ENCODE data around the gene NIPAL3.

NIPAL3 gene

GRCh38 chr1:24374891-24375786, 40.5 kb upstream of the NIPAL3 start:
- peak; percentile 68 for ATAC-seq

GRCh38 chr1:24379733-24380315, 35.8 kb upstream of the NIPAL3 start:
- TF ChIP-seq ZNF565 (CRISPR knock-in tag; conservative IDR thresholded peaks at IDR 0.05; ENCODE audit: low read depth): no peak
- TF ChIP-seq BACH2 (CRISPR knock-in tag; IDR thresholded peaks at IDR 0.05; ENCODE audit: borderline replicate concordance): no peak
- TF ChIP-seq, protein P1, sequence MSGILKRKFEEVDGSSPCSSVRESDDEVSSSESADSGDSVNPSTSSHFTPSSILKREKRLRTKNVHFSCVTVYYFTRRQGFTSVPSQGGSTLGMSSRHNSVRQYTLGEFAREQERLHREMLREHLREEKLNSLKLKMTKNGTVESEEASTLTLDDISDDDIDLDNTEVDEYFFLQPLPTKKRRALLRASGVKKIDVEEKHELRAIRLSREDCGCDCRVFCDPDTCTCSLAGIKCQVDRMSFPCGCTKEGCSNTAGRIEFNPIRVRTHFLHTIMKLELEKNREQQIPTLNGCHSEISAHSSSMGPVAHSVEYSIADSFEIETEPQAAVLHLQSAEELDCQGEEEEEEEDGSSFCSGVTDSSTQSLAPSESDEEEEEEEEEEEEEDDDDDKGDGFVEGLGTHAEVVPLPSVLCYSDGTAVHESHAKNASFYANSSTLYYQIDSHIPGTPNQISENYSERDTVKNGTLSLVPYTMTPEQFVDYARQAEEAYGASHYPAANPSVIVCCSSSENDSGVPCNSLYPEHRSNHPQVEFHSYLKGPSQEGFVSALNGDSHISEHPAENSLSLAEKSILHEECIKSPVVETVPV (CRISPR knock-in tag; IDR thresholded peaks at IDR 0.05): no peak
- no peak for TF ChIP-seq GLIS3 (CRISPR knock-in tag; IDR thresholded peaks at IDR 0.05)
- no peak for TF ChIP-seq ARNTL (CRISPR knock-in tag; IDR thresholded peaks at IDR 0.05; ENCODE audit: borderline replicate concordance, low read depth)
- TF ChIP-seq ZC3H10 (CRISPR knock-in tag; IDR thresholded peaks at IDR 0.05): no peak
- no peak for TF ChIP-seq ZFP30 (CRISPR knock-in tag; IDR thresholded peaks at IDR 0.05)
- TF ChIP-seq TCF4 (CRISPR knock-in tag; IDR thresholded peaks at IDR 0.05; ENCODE audit: borderline replicate concordance): no peak
- no peak for TF ChIP-seq ISL1 (CRISPR knock-in tag; IDR thresholded peaks at IDR 0.05)
- no peak for TF ChIP-seq OSR1 (CRISPR knock-in tag; IDR thresholded peaks at IDR 0.05)
- TF ChIP-seq TSHZ2 (CRISPR knock-in tag; IDR thresholded peaks at IDR 0.05): no peak
- no peak for TF ChIP-seq POU6F1 (CRISPR knock-in tag; IDR thresholded peaks at IDR 0.05; ENCODE audit: borderline replicate concordance, low read depth)
- no peak for TF ChIP-seq TOX (CRISPR knock-in tag; IDR thresholded peaks at IDR 0.05; ENCODE audit: borderline replicate concordance)
- no peak for TF ChIP-seq PPARA (CRISPR knock-in tag; IDR thresholded peaks at IDR 0.05; ENCODE audit: borderline replicate concordance)
- no peak for TF ChIP-seq RARB (CRISPR knock-in tag; IDR thresholded peaks at IDR 0.05)
- no peak for TF ChIP-seq ZNF70 (CRISPR knock-in tag; IDR thresholded peaks at IDR 0.05)
- no peak for TF ChIP-seq ESRRG (CRISPR knock-in tag; IDR thresholded peaks at IDR 0.05)
- no peak for TF ChIP-seq CREB5 (CRISPR knock-in tag; IDR thresholded peaks at IDR 0.05; ENCODE audit: low read depth)
- no peak for TF ChIP-seq ZNF8 (CRISPR knock-in tag; IDR thresholded peaks at IDR 0.05)
- ATAC-seq: no peak

More at GRCh38 chr1:24374891-24375786, 40.5 kb upstream of the NIPAL3 start:
- no peak for TF ChIP-seq PPARA (CRISPR knock-in tag; IDR thresholded peaks at IDR 0.05; ENCODE audit: borderline replicate concordance)
- no peak for TF ChIP-seq BACH2 (CRISPR knock-in tag; IDR thresholded peaks at IDR 0.05; ENCODE audit: borderline replicate concordance)
- no peak for TF ChIP-seq PATZ1 (CRISPR knock-in tag; IDR thresholded peaks at IDR 0.05; ENCODE audit: borderline replicate concordance)
- no peak for TF ChIP-seq TCF4 (CRISPR knock-in tag; IDR thresholded peaks at IDR 0.05; ENCODE audit: borderline replicate concordance)
- TF ChIP-seq CSDC2 (CRISPR knock-in tag; IDR thresholded peaks at IDR 0.05): no peak
- TF ChIP-seq ZFP30 (CRISPR knock-in tag; IDR thresholded peaks at IDR 0.05): no peak
- no peak for TF ChIP-seq ISL1 (CRISPR knock-in tag; IDR thresholded peaks at IDR 0.05)
- no peak for TF ChIP-seq RARB (CRISPR knock-in tag; IDR thresholded peaks at IDR 0.05)
- TF ChIP-seq TOX (CRISPR knock-in tag; IDR thresholded peaks at IDR 0.05; ENCODE audit: borderline replicate concordance): no peak
- no peak for TF ChIP-seq SNAI2 (CRISPR knock-in tag; IDR thresholded peaks at IDR 0.05)
- TF ChIP-seq POU6F1 (CRISPR knock-in tag; IDR thresholded peaks at IDR 0.05; ENCODE audit: borderline replicate concordance, low read depth): no peak
